HK-2 (cell line): Measurements from ENCODE around the gene DTNB.
"Not testable (repeated sequence)": the region's sequence is repeated elsewhere in the genome, so short reads cannot be mapped to it uniquely, and the experiment has no call there.

Experiments used
- DNase-seq: peaks from one replicate; pipeline ENCODE4 v3.0.0-alpha.2; 2018; ENCODE audit not compliant: unreplicated experiment

DTNB gene

DNA sequence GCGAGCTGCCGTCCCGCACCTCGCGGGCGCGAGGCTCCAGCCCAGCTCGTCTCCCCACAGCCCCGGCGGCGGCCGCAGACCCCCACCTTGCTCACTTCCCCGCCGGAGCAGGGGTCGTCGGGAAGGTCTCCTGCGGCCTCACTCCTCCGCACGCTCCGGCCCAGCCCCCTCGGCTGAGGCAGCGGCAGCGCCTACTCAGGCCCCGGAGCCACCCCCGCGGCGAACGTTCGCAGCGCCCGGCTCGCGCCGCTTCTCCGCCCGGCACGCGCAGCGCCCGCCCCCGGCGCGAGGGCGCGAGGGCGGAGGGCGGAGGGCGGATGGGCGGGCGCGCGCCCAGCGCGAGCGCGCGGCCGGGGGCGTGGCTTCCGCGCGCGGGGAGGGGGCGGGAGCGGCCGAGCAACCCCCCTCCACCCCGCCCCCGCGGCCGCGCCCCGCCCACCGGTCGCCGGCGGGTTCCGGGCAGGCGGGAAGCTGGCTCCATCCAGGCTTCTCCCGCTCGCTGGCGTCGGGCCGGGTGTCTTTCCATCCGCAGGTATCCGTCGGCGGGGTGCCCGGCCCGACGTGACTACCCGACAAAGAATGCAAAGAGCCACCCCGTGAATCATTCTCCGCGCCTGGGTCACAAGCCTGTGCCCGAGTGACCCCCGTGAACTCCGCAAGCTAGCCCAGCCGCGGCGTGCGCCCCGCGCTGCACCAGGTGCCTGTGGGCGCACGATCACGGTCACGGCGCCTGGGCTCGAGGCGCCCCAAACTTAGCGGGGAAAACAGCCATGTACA lies at the start of gene DTNB:
DTNB (minus strand) TSS at position 278 of the 777 bp plus-strand sequence. CDS start 20,917 bp downstream, outside the sequence.
- DNase-seq, result peak; percentile 83

DNA sequence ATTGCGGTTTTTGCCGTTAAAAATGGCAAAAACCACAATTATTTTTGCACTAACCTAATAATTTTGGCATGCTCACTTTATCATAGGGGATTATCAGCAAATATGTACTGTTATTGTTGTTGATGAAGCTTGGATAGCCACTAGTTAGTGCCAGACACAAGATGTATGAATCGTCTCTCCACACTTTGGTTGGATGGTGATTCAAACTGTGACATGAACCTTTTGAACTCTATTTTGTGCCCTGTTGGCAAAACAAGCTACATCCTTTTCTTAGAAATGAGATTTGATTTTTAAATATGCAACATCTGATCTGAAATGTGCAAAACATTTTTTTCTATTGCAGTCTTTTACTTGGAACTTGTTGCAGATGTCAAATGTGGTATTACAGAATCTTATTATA lies 48.8 kb upstream of the DTNB start:
- no peak for DNase-seq

DNA sequence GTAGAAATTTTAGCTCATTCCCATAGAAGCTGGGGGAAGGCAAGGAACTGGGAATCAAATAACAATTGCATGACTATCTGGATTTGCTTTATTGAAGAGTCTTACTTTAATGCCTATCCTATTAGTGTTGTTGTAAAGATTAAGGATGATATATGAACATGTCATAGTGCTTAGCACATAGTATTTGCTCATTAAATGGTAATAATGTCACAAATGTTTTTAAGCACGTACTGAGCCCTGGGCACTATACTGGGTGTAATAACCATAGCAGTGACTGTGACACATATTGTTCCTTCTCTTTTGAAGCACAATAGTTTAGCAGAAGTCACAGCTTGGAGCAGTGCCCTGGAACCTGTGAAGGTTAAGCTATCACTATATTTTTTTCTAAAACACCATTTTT lies 47.2 kb upstream of the DTNB start:
- DNase-seq, result no peak

DNA sequence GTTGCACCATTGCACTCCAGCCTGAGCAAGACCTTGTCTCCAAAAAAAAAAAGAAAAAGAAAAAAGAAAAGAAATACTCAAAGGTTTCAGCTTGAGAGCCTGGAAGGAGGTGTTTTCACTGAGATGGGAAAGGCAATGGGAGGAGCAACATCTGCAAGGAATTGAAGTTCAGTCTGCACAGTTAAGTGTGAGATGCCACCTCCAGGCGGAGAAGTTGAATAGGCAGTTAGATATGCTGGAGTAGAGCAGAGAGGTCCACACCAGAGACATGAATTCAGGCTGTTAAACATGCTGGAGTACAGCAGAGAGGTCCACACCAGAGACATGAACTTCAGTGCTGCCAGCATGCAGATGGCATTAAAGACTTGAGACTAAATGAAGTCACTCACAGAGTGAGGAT lies 41.4 kb upstream of the DTNB start:
- no peak for DNase-seq

DNA sequence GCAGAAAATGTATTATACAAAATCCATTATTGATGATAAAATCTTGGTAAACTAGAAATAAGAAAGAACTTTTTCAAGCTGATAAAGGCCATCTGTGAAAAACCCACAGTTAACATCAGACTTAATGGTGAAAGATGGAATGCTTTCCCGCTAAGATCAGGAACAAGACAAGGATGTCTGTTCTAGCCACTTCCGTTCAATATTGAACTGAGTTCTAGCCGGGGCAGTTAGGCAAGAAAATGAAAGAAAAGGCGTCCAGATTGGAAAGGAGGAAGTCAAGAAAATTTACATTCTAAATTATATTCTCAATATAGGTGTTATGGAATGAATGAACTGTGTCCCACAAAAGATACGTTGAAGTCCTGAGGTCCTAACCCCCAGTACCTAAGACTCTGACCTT lies 39.1 kb upstream of the DTNB start:
- no peak for DNase-seq

DNA sequence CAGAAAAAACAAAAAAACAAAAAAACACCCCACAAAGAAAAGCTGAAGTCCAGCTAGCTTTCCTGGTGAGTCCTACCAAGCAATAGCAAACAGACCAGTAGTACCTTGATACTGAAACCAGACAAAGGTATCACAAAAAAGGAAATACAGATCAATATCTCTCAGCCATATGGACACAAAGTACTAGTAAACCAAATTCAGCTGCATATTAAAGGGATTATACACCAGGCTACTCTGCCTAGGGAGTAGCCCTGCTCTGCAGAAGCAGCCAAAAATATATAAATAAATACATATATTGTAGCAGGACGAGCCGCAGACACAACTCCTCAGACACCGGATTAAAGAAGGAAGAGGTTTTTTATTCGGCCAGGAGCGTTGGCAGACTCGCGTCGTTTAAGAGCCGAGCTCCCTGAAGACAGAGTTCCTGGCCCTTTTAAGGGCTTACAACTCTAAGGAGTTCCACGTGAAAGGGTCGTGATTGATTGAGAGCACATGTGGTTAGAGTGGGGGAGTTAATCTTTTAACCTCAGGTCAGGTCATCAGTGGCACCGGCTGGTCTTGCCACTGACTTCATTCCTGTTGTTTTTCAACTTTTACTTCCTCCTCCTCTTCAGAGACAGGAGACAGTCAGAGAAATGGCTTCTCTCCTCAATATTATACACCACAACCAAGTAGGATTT lies 38.4 kb upstream of the DTNB start:
- peak; percentile 30 for DNase-seq

DNA sequence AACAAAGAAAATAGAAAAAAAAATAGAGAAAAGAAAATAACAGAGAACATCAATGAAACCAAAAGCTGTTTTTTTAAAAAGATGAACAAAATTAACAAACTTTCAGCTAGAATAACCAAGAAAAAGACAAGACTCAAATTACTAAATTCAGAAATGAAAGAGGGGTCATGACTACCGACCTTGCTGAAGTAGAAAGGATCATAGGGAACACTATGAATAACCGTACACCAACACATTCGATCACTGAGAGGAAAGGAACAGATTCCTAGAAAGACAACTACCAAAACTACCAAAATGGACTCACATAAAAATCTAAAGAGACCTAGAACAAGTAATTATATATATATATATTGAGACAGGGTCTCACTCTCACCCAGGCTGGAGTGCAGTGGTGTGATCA lies 37.4 kb upstream of the DTNB start:
- no peak for DNase-seq

DNA sequence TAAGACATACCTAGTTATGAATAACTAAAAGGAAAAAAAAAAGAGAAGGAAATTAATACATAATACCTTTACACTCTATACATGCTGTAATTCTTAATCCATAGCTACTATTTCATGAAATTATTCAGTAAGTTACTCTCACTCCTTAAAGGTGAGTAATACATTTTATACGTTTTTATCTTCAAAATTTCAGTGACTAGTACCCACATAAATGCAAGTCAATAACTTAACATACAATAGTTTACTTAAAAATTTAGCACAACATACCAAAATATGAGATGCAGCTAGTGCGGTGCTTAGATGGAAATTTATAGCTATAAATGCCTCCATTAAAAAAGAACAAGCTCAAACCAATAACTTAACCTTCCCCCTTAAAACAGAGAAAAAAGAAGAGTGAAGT lies 36.0 kb upstream of the DTNB start:
- DNase-seq, result no peak

DNA sequence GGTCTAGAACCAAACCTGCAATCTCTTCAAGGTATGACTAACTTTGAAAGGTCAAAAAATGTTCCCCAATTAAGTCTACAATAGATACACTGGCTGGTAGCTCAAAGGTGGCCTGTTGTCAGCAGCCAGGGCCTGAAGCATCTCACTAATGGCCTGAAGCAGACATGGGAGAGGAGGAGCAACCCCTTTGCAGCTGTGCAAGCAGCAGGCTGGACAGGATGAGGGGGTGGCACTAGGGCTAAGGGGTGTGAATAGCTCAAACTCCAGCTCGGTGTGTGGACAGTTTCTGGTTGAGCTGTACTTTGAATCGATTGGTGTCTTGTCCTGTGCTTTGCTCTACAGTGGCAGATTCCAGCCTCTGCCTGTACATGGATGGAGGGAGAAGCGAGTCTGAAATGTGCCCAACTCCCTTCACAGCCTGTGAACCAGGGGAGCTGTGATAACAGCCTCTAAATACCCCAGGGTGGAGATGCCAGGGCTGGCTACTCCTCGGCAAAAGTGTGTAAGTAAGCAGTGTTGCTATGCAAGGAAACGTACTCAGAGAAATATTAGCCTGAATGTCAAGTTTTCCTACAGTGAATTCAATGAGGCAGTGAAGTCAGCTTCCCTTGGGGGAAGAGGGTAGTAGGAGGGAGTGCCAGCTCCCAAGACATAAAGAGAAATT lies 34.7 kb upstream of the DTNB start:
- no peak for DNase-seq

DNA sequence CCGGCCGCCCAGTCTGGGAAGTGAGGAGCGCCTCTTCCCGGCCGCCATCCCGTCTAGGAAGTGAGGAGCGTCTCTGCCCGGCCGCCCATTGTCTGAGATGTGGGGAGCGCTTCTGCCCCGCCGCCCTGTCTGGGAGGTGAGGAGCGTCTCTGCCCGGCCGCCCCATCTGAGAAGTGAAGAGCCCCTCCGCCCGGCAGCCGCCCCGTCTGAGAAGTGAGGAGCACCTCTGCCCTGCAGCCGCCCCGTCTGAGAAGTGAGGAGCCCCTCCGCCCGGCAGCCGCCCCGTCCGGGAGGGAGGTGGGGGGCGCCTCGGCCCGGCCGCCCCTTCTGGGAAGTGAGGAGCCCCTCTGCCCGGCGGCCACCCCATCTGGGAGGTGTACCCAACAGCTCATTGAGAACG lies 32.2 kb upstream of the DTNB start:
- not testable (repeated sequence) for DNase-seq

DNA sequence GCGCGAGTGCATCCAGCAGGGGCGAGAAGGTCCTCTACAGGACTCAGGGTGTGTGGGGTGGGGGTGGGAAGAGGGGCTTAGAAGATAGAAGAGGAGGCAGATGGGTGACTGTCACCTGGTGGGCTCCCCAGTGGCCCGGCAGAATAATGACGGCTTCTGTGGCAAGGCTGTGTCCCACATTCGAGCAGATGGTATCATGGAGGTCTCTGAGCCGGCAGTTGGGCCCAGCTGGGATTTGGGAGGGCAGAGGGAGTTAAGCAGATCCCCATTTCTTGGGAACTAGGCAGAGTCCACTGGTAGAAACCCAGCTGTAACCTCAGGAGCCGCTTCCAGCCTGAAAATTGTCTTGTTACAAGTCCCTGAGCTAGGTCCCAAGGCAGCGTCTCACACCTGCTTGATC lies 28.4 kb upstream of the DTNB start:
- DNase-seq, result no peak

DNA sequence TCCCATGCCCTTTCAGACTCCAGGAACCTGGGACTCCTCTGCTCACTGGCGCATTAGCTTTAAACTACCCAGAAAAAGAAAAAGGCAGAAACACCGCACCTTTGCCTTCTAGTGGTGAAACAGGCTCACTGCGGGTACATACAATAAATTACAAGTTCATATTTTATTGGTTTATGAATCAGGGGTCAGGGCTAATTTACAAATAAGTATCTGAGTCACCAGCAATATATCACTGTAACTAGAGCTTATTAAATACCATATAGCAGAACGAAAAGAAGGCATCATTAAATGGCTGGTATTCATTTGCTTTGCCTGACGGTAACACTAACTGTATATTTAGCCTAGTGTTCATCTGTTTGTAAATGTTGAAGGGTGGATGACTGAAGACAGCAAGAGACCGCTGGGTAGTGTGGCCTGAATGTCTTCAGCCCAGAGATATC lies 26.9 kb upstream of the DTNB start:
- no peak for DNase-seq

DNA sequence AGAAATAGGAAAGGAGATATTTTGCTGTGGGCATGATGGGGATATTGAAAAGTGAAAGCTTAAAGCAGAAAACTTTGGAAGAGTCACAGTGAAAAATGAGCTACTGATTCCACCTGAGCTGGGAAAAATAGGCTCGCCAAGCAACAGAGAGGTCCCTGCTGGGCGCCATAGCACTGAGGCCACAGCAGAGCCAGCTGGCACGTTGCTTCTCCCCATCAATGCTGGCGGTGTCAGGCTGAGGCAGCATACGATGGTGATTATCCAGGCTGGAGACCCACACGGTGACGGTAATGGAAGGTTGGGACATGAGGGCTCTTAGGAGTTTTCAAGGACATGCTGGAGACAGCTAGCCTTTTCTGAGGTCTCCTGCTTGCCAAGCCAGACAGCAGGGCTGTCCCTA lies 25.8 kb upstream of the DTNB start:
- no peak for DNase-seq

DNA sequence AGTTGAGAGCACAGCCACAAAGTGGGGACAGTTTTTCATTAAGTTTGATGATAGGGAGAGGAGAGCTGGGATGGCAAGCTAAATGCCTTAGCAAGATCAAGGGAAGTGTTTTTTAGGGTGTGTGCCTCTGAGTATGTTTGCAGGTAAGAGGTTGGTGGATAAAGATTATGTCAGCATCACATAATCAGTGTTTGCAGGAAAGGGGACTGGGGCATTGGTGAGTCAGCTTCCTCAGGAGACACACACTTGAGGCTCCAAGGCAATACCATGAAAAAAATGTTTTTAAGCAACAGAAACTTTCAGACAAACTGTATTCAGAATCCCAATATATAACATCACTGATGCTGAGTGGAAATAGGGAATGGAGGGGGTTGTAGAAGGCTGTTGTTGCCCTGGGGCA lies 25.4 kb upstream of the DTNB start:
- DNase-seq, result no peak

DNA sequence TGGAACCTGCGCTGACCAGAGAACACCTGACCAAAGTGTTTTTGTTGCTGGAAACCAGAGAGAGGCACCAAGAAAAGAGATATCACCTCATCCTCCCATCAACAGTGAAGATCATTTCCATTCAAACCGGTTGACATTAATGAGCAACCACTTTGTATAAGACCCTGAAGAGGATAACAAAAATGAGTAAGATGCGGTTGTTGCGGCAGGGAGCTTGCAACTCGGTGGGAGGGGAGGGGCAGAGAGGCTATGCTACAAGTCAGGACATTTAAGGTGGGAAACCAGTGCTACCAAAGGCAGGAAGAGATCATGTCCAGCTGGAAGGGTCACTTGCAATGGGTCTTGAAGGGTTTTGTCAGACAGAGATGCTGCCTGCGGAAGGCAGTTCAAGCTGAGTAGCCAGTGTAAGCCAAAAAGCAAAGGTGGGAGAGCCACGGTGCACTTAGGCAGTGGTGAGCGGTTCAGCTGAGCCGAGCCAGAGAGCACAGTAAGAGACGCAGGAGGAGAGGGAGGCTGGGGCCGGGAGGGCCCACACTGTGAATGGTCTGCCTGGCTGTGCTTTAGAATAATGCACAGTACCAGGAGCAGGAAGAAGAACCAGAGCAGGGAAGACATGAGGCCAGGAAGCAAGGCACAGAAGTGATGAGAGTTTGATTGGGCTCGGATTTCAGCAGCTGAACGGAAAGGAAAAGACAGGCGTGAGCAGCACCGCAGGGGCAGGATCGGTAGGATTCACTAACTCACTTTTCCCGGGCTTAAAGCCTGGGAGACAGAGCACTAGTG lies 24.4 kb upstream of the DTNB start:
- DNase-seq, result no peak

DNA sequence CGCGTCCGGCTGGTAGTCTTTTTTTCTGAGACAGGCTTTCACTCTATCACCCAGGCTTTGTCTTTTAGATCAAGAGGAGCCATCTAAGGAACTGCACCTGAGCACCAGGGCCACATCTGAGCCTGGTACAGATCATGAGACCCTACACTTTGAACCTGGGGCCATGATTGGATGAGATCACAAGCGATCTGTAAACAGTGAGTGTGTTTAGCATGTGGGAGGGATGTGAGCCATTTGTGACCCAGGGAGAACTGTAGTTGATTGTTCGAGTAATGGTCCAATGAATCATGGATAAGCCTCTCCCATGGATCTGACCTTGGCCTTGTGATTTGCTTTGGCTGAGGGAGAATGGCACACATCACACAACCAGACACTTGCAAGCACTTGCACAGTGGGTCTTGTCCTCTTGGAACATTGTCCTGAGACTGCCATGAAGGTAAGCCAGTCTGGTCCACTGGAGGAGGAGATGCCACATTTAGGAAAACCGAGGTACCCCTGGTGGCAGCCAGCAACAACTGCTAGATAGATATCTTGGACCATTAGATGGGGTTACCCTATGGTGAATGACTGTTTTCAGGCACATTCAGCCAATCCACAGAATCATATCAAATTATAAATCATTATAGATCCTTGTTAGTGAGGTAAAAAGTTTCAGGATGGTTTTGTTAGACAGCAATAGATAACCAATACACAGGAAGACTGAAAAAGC lies 19.5 kb upstream of the DTNB start:
- no peak for DNase-seq

DNA sequence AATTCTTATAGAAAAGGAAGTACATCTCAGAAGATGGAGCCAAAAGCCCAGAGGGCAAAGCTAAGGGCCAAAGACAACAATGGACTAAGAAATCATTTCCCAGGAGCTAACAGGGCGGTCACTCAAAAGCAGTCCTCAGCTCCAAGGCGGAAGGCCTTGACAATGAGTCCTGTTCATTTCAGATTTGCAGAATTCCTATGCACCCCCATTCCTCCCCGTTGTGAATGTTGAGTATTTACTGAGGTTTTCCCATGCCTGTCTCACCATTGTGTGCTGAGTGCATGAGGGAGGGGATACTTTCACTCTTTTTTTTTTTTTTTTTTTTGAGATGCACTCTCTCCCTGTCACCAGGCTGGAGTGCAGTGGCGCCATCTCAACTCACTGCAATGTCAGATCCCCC lies 18.8 kb upstream of the DTNB start:
- no peak for DNase-seq

DNA sequence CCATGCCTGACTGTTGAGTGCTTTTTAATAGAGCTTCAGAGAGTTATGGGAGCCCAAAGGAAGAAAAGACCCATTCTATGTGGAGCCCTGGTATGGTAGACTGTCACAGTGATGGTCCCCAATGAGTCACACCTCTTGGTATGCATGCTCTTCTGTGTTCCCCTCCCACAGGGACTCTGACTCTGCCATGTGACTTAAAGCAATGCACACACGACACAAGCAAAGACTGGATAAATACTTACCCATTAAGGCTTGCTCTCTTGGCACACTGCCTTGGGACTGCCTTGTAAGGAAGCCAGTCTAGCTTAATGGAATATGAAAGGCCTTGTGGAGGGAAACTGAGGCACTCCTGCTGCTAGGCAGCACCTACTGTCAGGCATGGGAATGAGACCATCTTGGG lies 16.7 kb upstream of the DTNB start:
- DNase-seq, result peak; percentile 33

DNA sequence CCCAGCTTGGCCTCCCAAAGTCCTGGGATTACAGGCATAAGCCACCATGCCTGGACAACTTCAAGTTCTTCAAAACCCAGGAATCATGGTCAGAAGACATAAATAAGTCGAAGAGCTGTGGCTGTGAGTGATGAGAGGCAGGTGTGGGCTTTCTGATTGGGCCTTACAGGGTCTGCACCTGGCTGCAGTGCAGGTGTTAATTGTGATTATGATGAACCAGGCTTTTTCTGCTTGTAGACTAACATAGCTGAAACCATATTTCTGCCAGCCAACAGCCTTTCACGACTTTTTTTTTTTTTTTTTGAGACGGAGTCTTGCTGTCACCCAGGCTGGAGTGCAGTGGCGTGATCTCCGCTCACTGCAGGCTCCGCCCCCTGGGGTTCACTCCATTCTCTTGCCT lies 14.9 kb upstream of the DTNB start:
- no peak for DNase-seq

DNA sequence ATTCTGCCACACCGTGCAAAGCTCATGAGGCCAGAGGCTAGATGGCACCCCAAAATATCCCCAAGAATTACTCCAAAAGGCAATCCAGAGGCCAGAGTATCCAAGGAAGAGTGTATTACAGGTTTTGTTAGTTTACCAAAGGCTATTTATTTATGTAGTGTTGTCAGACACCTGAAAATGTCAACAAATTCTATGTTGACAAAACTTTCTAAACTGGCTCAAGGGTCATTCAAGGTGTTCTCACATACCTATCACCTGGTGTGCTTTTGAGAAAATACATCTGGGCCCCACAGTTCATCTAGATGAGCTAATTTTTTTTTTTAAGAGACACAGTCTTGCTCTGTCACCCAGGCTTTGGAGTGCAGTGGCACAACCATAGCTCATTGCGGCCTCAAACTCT lies 12.4 kb upstream of the DTNB start:
- no peak for DNase-seq
